SK-N-SH (cell line): ENCODE measurements around the gene TBPL1. TPM values are rescaled to one million over a fixed set of nuclear protein-coding genes. Genes with fewer than 3 reads are reported as not detected.

ENCODE experiments used
- CTCF ChIA-PET: fragments of 300-600, 350-600 bp; formaldehyde crosslinking; extraction: SDS; loops from one replicate; lab custom pipeline; 2021; lab: Yijun Ruan, JAX
- POLR2A ChIA-PET: fragments of 350-600 bp; sonication (Branson Sonifier 250); formaldehyde crosslinking; extraction: SDS; loops from one replicate; lab custom pipeline; 2020; ENCODE audit warnings: antibody characterized with exemption, inconsistent platforms; lab: Yijun Ruan, JAX
- DNase-seq: peaks from one replicate; pipeline ENCODE4 v3.0.0; 2012
- H2AFZ ChIP-seq: fragments of 200-600 bp; sonication (generic); 2 replicates; pipeline ENCODE4 v1.8.1; 2016; ENCODE audit warnings: antibody characterized with exemption, mild to moderate bottlenecking, low read depth
- H3F3A ChIP-seq: fragments of 200-600 bp; sonication (generic); replicated peaks from 2 replicates; pipeline ENCODE3; 2016; ENCODE audit warnings: antibody characterized with exemption, mild to moderate bottlenecking; ENCODE audit not compliant: insufficient read depth
- H3K27ac ChIP-seq, 2 experiments: fragments of 200-500 bp in 1 of 2; fragments of 200-600 bp in 1 of 2; sonication (Bioruptor generic) in 1 of 2; sonication (generic), shearing (Covaris generic) in 1 of 2; 2 replicates each; pipeline versions ENCODE4 v1.5.1 to v1.6.1; 2014 to 2016; ENCODE audit warnings: low read depth in 2 of 2, inconsistent platforms in 1 of 2, low read length in 1 of 2, mild to moderate bottlenecking in 1 of 2, mixed read lengths in 1 of 2
- H3K27me3 ChIP-seq: fragments of 200-600 bp; sonication (generic), shearing (Covaris generic); 2 replicates; pipeline ENCODE4 v1.6.1; 2016; ENCODE audit warnings: mixed run types; ENCODE audit not compliant: insufficient read depth
- H3K36me3 ChIP-seq, 2 experiments: fragments of 200-500 bp in 1 of 2; fragments of 200-600 bp in 1 of 2; sonication (Bioruptor generic) in 1 of 2; sonication (generic) in 1 of 2; replicated peaks in 1 of 2; 2 replicates each; pipeline versions ENCODE3 to v1.5.1; 2014 to 2016; ENCODE audit warnings: low read length in 1 of 2, mild to moderate bottlenecking in 1 of 2; ENCODE audit not compliant: insufficient read depth in 2 of 2, control insufficient read depth in 1 of 2
- H3K4me1 ChIP-seq, 2 experiments: fragments of 200-500 bp in 1 of 2; fragments of 200-600 bp in 1 of 2; sonication (Bioruptor generic) in 1 of 2; sonication (generic), shearing (Covaris generic) in 1 of 2; 2 replicates each; pipeline versions ENCODE4 v1.5.1 to v1.6.1; 2014 to 2016; ENCODE audit warnings: low read depth in 1 of 2, low read length in 1 of 2, mixed run types in 1 of 2; ENCODE audit not compliant: insufficient read depth in 2 of 2, control insufficient read depth in 1 of 2
- H3K4me2 ChIP-seq: fragments of 200-600 bp; sonication (generic), shearing (Covaris generic); 2 replicates; pipeline ENCODE4 v1.6.1; 2017; ENCODE audit warnings: mixed run types
- H3K4me3 ChIP-seq, 2 experiments: fragments of 200-500 bp in 1 of 2; fragments of 200-600 bp in 1 of 2; sonication (Bioruptor generic) in 1 of 2; sonication (generic), shearing (Covaris generic) in 1 of 2; 2 replicates each; pipeline versions ENCODE4 v1.5.1 to v1.8.1; 2014 to 2016; ENCODE audit warnings: low read depth in 2 of 2, inconsistent platforms in 1 of 2, low read length in 1 of 2, mild to moderate bottlenecking in 1 of 2, mixed read lengths in 1 of 2, moderate library complexity in 1 of 2
- H3K79me2 ChIP-seq: fragments of 200-600 bp; sonication (generic); 2 replicates; pipeline ENCODE4 v1.8.1; 2017; ENCODE audit warnings: mild to moderate bottlenecking; ENCODE audit not compliant: insufficient read depth
- H3K9ac ChIP-seq: fragments of 200-600 bp; sonication (generic); 2 replicates; pipeline ENCODE4 v1.6.1; 2017; ENCODE audit warnings: mixed run types
- H3K9me2 ChIP-seq: fragments of 200-600 bp; sonication (generic); 2 replicates; pipeline ENCODE4 v1.6.1; 2017; ENCODE audit warnings: mixed run types
- H3K9me3 ChIP-seq: fragments of 200-600 bp; sonication (generic); 2 replicates; pipeline ENCODE4 v1.6.1; 2017; ENCODE audit warnings: mixed run types, mild to moderate bottlenecking, moderate library complexity
- H4K20me1 ChIP-seq: fragments of 200-600 bp; sonication (generic); 2 replicates; pipeline ENCODE4 v1.6.1; 2017; ENCODE audit warnings: mild to moderate bottlenecking, mixed run types; ENCODE audit not compliant: insufficient read depth
- ELF1 ChIP-seq: IDR thresholded peaks from 2 replicates; pipeline ENCODE4 v1.4.0; 2012
- FOXJ3 ChIP-seq: sonication (generic); formaldehyde crosslinking; IDR thresholded peaks from 2 replicates; pipeline ENCODE4 v1.5.1; 2020; ENCODE audit warnings: mild to moderate bottlenecking, missing genetic modification reagents
- GABPA ChIP-seq: IDR thresholded peaks from 2 replicates; pipeline ENCODE4 v1.4.0; 2012; ENCODE audit warnings: low read depth, mild to moderate bottlenecking
- GATA2 ChIP-seq: sonication (generic); formaldehyde crosslinking; IDR thresholded peaks from 2 replicates; pipeline ENCODE4 v1.5.0; 2020; ENCODE audit warnings: mild to moderate bottlenecking, missing genetic modification reagents
- JUND ChIP-seq: IDR thresholded peaks from 2 replicates; pipeline ENCODE4 v1.4.0; 2012
- MXI1 ChIP-seq: IDR thresholded peaks from 2 replicates; pipeline ENCODE4 v1.6.1; 2012; ENCODE audit warnings: mild to moderate bottlenecking, low read depth, low read length, improper control_type of control experiment
- NFIC ChIP-seq: IDR thresholded peaks from 2 replicates; pipeline ENCODE4 v1.4.0; 2012; ENCODE audit warnings: borderline replicate concordance
- RAD21 ChIP-seq: IDR thresholded peaks from 2 replicates; pipeline ENCODE4 v1.6.1; 2012; ENCODE audit warnings: mild to moderate bottlenecking, low read length
- TCF12 ChIP-seq: IDR thresholded peaks from 2 replicates; pipeline ENCODE4 v1.4.0; 2012
- WGBS: methylation state at CpG from one replicate; pipeline ENCODE4 v1.1.6; 2017; ENCODE audit warnings: low lambda C conversion rate; 5-methylcytosine and 5-hydroxymethylcytosine counted together
- polyA plus RNA-seq, 3 experiments: library from polyadenylated mRNA; depleted of rRNA; stranded (reverse); fragments of >200 nt; gene quantifications; 2 replicates each; pipeline ENCODE4 v1.2.3, GENCODE V29; 2012
- TF ChIP-seq, protein P1 (sequence below): IDR thresholded peaks from 2 replicates; pipeline ENCODE4 v1.6.1; 2012; ENCODE audit warnings: mild to moderate bottlenecking, low read depth, low read length, moderate library complexity
- TF ChIP-seq, protein P2 (sequence below): fragments of 150-350 bp; IDR thresholded peaks from 2 replicates; pipeline ENCODE4 v1.6.1; 2016; ENCODE audit warnings: mild to moderate bottlenecking, low read depth, low read length
- TF ChIP-seq, protein P3 (sequence below): IDR thresholded peaks from 2 replicates; pipeline ENCODE4 v1.4.0; 2012; ENCODE audit warnings: low read depth, borderline replicate concordance

Gene TBPL1
- polyA plus RNA-seq, 1 of the 3 experiments (the other 2 are of a cell fraction) = 16.3 TPM

DNA sequence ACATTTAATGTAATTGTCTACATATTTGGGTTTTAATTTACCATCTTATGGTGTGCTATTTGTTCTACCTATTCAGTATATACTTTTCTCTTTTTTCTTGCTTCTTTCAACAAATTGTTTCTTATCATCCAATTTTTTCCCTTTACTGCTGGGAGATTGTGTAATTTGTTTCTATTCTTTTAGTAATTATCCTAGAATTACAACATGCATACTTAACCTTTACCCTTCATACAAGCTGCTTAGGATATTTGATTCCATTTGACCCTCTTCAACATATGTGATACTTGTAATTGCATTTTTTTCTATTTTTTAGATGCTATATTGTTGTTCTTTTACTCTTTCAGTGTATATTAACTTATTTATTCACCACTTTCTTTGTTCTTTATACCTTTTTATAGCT is 15.1 kb upstream of the TBPL1 start (continued):
- TF ChIP-seq ELF1 = no peak

DNA sequence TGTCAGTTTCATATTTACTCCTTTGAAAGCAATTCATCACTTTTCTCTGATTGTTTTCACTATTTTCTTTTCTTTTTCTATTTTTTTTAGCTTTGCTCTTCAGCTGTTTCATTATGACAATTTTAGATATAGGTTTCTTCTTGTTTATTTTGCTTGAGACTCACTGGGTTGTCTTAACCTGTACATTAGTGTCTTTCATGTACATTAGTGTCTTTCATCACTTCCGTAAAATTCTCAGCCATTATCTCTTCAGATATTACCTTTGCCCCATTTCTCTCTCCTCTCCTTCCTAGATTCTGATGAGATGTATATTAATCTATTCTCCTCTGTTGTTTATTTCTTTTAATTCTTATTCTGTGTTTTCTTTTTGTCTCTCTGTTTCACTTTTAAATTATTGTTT is 14.5 kb upstream of the TBPL1 start:
- H3K9me2 ChIP-seq = no peaks in the 10 kb centered on the region
- no peak for TF ChIP-seq FOXJ3
- TF ChIP-seq TCF12 = no peak
- no peak for TF ChIP-seq RAD21
- TF ChIP-seq NFIC = no peak
- TF ChIP-seq GATA2 (CRISPR knock-in tag) = no peak
- TF ChIP-seq, protein P1, sequence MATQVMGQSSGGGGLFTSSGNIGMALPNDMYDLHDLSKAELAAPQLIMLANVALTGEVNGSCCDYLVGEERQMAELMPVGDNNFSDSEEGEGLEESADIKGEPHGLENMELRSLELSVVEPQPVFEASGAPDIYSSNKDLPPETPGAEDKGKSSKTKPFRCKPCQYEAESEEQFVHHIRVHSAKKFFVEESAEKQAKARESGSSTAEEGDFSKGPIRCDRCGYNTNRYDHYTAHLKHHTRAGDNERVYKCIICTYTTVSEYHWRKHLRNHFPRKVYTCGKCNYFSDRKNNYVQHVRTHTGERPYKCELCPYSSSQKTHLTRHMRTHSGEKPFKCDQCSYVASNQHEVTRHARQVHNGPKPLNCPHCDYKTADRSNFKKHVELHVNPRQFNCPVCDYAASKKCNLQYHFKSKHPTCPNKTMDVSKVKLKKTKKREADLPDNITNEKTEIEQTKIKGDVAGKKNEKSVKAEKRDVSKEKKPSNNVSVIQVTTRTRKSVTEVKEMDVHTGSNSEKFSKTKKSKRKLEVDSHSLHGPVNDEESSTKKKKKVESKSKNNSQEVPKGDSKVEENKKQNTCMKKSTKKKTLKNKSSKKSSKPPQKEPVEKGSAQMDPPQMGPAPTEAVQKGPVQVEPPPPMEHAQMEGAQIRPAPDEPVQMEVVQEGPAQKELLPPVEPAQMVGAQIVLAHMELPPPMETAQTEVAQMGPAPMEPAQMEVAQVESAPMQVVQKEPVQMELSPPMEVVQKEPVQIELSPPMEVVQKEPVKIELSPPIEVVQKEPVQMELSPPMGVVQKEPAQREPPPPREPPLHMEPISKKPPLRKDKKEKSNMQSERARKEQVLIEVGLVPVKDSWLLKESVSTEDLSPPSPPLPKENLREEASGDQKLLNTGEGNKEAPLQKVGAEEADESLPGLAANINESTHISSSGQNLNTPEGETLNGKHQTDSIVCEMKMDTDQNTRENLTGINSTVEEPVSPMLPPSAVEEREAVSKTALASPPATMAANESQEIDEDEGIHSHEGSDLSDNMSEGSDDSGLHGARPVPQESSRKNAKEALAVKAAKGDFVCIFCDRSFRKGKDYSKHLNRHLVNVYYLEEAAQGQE = no peak
- TF ChIP-seq, protein P2, sequence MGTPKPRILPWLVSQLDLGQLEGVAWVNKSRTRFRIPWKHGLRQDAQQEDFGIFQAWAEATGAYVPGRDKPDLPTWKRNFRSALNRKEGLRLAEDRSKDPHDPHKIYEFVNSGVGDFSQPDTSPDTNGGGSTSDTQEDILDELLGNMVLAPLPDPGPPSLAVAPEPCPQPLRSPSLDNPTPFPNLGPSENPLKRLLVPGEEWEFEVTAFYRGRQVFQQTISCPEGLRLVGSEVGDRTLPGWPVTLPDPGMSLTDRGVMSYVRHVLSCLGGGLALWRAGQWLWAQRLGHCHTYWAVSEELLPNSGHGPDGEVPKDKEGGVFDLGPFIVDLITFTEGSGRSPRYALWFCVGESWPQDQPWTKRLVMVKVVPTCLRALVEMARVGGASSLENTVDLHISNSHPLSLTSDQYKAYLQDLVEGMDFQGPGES = no peak
- TF ChIP-seq, all 33 proteins: peak for 0
- H4K20me1 ChIP-seq = no peaks in the 10 kb centered on the region
- peaks cover 4% of the 10 kb centered on the region; the same call in 1 of the 2 replicates for H3K27me3 ChIP-seq
- no peaks in the 10 kb centered on the region for H3F3A ChIP-seq
- 87% methylated on average over 1 of the region's 1 CpG for WGBS
- POLR2A ChIA-PET = no interaction called here
- no peaks in the 10 kb centered on the region for H3K36me3 ChIP-seq
- H3K4me2 ChIP-seq = no peak overlapping the region
- DNase-seq = no peak
- no peak overlapping the region for H3K9ac ChIP-seq
- CTCF ChIA-PET = interaction anchor here (0.7 to 2.7 kb wide), 11 partner anchors 14 to 185 kb away, joined by 3 to 20 read pairs (median 4); no protein-coding TSS in a partner anchor
- H2AFZ ChIP-seq = no peak overlapping the region
- no peak overlapping the region for H3K4me3 ChIP-seq
- H3K27ac ChIP-seq = no peak overlapping the region
- no peaks in the 10 kb centered on the region for H3K4me1 ChIP-seq
- H3K79me2 ChIP-seq = no peaks in the 10 kb centered on the region
- no peaks in the 10 kb centered on the region for H3K9me3 ChIP-seq

DNA sequence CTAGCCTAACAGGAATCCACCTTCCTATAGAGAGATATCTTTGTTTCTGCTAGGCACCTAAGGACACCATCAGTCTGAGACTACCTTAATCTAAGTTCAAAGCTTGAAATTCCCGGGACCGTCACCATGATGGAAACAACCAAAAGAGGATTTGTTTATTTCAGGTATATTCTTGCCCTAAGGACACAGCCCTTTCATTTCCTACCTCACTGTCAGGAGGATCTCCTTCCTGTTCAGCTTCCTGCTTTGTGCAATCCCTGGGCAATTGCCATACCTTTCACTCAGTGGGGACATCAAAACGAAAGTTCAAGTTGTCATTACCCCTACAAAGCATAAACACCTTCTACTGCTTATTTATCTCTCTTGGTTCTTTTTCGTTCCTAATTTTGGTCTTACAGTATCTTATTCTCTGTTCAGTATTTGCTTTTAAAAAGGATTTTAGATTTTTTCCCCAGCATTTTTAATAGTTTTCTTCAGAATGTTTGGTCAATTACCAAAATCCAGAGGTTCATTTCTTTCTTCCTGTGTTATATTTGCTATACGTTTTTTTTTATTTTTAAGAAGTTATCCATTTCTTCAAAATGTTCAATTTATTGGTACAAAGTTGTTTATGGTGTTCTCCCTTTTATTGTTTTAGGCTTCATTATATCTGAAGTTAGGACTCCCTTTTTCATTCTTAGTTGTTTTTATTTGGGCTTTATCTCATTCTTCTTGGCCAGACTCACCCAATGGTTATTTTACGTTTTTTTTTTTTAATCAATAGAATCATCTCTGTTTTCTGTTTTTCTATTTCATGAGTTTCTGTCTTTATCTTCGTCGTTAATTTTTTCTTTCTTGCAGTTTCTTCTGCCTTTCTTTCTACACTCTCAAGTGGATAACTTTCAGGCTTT is 13.0 kb upstream of the TBPL1 start:
- Histone ChIP-seq H3K4me1 (no peaks in the 10 kb centered on the region), H2AFZ (no peak overlapping the region), H3K79me2 (no peaks in the 10 kb centered on the region), H3K27ac (no peak overlapping the region), H3K36me3 (no peaks in the 10 kb centered on the region), H3K9ac (no peak overlapping the region), H3K4me3 (no peak overlapping the region), H3K4me2 (no peak overlapping the region), H3F3A (no peaks in the 10 kb centered on the region), H3K9me2 (no peaks in the 10 kb centered on the region), H3K9me3 (no peaks in the 10 kb centered on the region), H3K27me3 (peaks cover 4% of the 10 kb centered on the region; the same call in 1 of the 2 replicates), H4K20me1 (no peaks in the 10 kb centered on the region)
- 63% methylated on average over 8 of the region's 8 CpGs for WGBS
- DNase-seq = no peak
- POLR2A ChIA-PET = no interaction called here
- CTCF ChIA-PET = interaction anchor here (0.7 to 2.4 kb wide), 5 partner anchors 16 to 123 kb away, joined by 3 to 13 read pairs (median 4); no protein-coding TSS in a partner anchor
- TF ChIP-seq MXI1 (no peak), JUND (no peak), GATA2 (CRISPR knock-in tag) (no peak), GABPA (no peak)
- TF ChIP-seq, protein P3, sequence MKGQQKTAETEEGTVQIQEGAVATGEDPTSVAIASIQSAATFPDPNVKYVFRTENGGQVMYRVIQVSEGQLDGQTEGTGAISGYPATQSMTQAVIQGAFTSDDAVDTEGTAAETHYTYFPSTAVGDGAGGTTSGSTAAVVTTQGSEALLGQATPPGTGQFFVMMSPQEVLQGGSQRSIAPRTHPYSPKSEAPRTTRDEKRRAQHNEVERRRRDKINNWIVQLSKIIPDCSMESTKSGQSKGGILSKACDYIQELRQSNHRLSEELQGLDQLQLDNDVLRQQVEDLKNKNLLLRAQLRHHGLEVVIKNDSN = no peak
